ENCODE measurements around the gene RPH3AL. TPM values are rescaled to one million over a fixed set of nuclear protein-coding genes. Genes with fewer than 3 reads are reported as not detected.

The RPH3AL gene
- polyA plus RNA-seq, 1 donor from 2014 or later, result 0.87 TPM

- Histone ChIP-seq H3K27ac (ENCODE audit: low read length) (no peak overlapping the region), H3K4me2 (ENCODE audit: low read length) (no peak overlapping the region), H3K4me3 (ENCODE audit: low read length) (no peak overlapping the region), H3K9me2 (ENCODE audit: insufficient read depth, low read length) (no peaks in the 10 kb centered on the region), H4K20me1 (ENCODE audit: insufficient read depth) (no peaks in the 10 kb centered on the region), H2AFZ (ENCODE audit: low read depth, low read length) (no peak overlapping the region), H3K9me3 (ENCODE audit: low read length) (no peaks in the 10 kb centered on the region), H3K79me2 (replicated peaks; ENCODE audit: insufficient read depth, low read length) (no peaks in the 10 kb centered on the region), H3K36me3 (ENCODE audit: insufficient read depth, low read length) (no peaks in the 10 kb centered on the region), H3K27me3 (ENCODE audit: insufficient read depth, low read depth, low read length) (no peaks in the 10 kb centered on the region), H3F3A (ENCODE audit: insufficient read depth, low read length, poor library complexity, severe bottlenecking) (no peaks in the 10 kb centered on the region), H3K9ac (ENCODE audit: low read length) (no peak overlapping the region)
- TF ChIP-seq EP300 (conservative IDR thresholded peaks at IDR 0.05; ENCODE audit: poor library complexity, severe bottlenecking) (no peak), REST (IDR thresholded peaks at IDR 0.05; ENCODE audit: borderline replicate concordance) (no peak), RAD21 (conservative IDR thresholded peaks at IDR 0.05) (no peak)
These were observed 19.9 kb downstream of the RPH3AL start for GRCh38 chr17:332558-333322.

- no peak overlapping the region for H3K9ac ChIP-seq (ENCODE audit: low read length)
- no peak overlapping the region for H2AFZ ChIP-seq (ENCODE audit: low read depth, low read length)
- H3K36me3 ChIP-seq (ENCODE audit: insufficient read depth, low read length), result no peaks in the 10 kb centered on the region
- no peaks in the 10 kb centered on the region for H3K9me2 ChIP-seq (ENCODE audit: insufficient read depth, low read length)
- no peak overlapping the region for H3K4me3 ChIP-seq (ENCODE audit: low read length)
- no peak overlapping the region for H3K27ac ChIP-seq (ENCODE audit: low read length)
- H3K9me3 ChIP-seq (ENCODE audit: low read length), result no peaks in the 10 kb centered on the region
- no peaks in the 10 kb centered on the region for H3F3A ChIP-seq (ENCODE audit: insufficient read depth, low read length, poor library complexity, severe bottlenecking)
- no peaks in the 10 kb centered on the region for H4K20me1 ChIP-seq (ENCODE audit: insufficient read depth)
- no peak for TF ChIP-seq SMC3 (conservative IDR thresholded peaks at IDR 0.05; ENCODE audit: poor library complexity)
- TF ChIP-seq POLR2AphosphoS5 (IDR thresholded peaks at IDR 0.05), result no peak
- TF ChIP-seq REST (IDR thresholded peaks at IDR 0.05; ENCODE audit: borderline replicate concordance), result no peak
- no peak for TF ChIP-seq MXI1 (conservative IDR thresholded peaks at IDR 0.05; ENCODE audit: poor library complexity, severe bottlenecking)
- no peak overlapping the region for H3K4me2 ChIP-seq (ENCODE audit: low read length)
- no peaks in the 10 kb centered on the region for H3K27me3 ChIP-seq (ENCODE audit: insufficient read depth, low read depth, low read length)
- no peaks in the 10 kb centered on the region for H3K79me2 ChIP-seq (replicated peaks; ENCODE audit: insufficient read depth, low read length)
These were observed 20.6 kb downstream of the RPH3AL start for GRCh38 chr17:332023-332422.

Data from neural cell (in vitro differentiated cells).